Activated CD8-positive, alpha-beta T cell treated with anti-CD3 and anti-CD28 coated beads for 36 hours (primary cell): ENCODE data around the gene ACSM6. TPM values are rescaled to one million over a fixed set of nuclear protein-coding genes. Genes with fewer than 3 reads are reported as not detected.

Experiments used
- ATAC-seq: fragments of 200-7000 bp; cut with Tn5 transposase; one replicate; pipeline ENCODE4 v1.10.0; 2021; ENCODE audit warnings: mild to moderate bottlenecking, moderate library complexity
- CTCF ChIA-PET: fragments of 350-600 bp; sonication (Branson Sonifier 250); formaldehyde crosslinking; loops from one replicate; lab custom pipeline; 2021; ENCODE audit warnings: antibody characterized with exemption; lab: Charles Lee
- POLR2A ChIA-PET: fragments of 350-600 bp; sonication (Branson Sonifier 250); formaldehyde crosslinking; loops from one replicate; lab custom pipeline; 2021; ENCODE audit warnings: antibody characterized with exemption; lab: Charles Lee
- DNase-seq: peaks from one replicate; pipeline ENCODE4 v3.0.0-alpha.2; 2020
- H3K27ac Mint-ChIP-seq: one replicate; pipeline ENCODE4 v1.8.0; 2021; ENCODE audit warnings: mild to moderate bottlenecking, mixed read lengths
- H3K27me3 Mint-ChIP-seq: one replicate; pipeline ENCODE4 v1.8.0; 2021; ENCODE audit warnings: mixed read lengths
- H3K36me3 Mint-ChIP-seq: one replicate; pipeline ENCODE4 v1.8.0; 2021; ENCODE audit warnings: low read depth, mixed read lengths
- H3K4me1 Mint-ChIP-seq: one replicate; pipeline ENCODE4 v1.8.0; 2021; ENCODE audit warnings: low read depth, mixed read lengths
- H3K4me3 Mint-ChIP-seq: one replicate; pipeline ENCODE4 v1.8.0; 2021; ENCODE audit warnings: mild to moderate bottlenecking, moderate library complexity, mixed read lengths
- H3K9me3 Mint-ChIP-seq: one replicate; pipeline ENCODE4 v1.8.0; 2021; ENCODE audit warnings: mixed read lengths
- intact Hi-C: fragments of 100-400 bp; cut with micrococcal nuclease; formaldehyde crosslinking; loops from one replicate; pipeline ENCODE4 v1.10.0; 2022
- total RNA-seq, 2 experiments: library from RNA; stranded (reverse); gene quantifications; one replicate each; pipeline ENCODE4 v1.2.3, GENCODE V29; 2021
- TF ChIP-seq, protein P1 (sequence below): fragments of 200-600 bp; IDR thresholded peaks from one replicate; pipeline ENCODE4 v1.8.0; 2022; ENCODE audit warnings: antibody characterized with exemption, mild to moderate bottlenecking

ACSM6 gene
- total RNA-seq, 2 experiments from 2014 or later, result not detected

DNA sequence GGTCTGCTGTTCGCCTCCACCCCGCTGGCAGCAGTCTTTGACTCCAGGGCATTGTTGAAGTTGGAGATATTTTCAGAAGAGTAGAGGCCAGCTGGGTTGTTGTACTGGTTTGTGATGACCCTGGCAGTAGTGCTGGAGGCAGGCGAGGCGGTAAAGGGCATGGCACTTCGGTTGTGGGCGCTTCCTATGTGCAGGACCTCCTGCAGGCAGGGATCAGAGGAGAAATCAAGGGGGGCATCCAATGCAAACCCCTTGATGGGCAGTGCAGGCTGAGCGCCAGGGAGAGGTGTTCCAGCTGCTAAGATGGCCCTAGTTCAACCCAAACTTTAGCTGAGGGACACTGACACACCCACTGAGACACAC, 69.8 kb downstream of the ACSM6 start:
- TF ChIP-seq, protein P1, sequence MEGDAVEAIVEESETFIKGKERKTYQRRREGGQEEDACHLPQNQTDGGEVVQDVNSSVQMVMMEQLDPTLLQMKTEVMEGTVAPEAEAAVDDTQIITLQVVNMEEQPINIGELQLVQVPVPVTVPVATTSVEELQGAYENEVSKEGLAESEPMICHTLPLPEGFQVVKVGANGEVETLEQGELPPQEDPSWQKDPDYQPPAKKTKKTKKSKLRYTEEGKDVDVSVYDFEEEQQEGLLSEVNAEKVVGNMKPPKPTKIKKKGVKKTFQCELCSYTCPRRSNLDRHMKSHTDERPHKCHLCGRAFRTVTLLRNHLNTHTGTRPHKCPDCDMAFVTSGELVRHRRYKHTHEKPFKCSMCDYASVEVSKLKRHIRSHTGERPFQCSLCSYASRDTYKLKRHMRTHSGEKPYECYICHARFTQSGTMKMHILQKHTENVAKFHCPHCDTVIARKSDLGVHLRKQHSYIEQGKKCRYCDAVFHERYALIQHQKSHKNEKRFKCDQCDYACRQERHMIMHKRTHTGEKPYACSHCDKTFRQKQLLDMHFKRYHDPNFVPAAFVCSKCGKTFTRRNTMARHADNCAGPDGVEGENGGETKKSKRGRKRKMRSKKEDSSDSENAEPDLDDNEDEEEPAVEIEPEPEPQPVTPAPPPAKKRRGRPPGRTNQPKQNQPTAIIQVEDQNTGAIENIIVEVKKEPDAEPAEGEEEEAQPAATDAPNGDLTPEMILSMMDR, result no peak
- CTCF ChIA-PET, result interaction anchor here (1.0 kb wide), 1 partner anchor 55 kb away, joined by 3 read pairs; no protein-coding TSS in a partner anchor
- no peak overlapping the region for H3K27ac Mint-ChIP-seq
- POLR2A ChIA-PET, result no interaction called here
- intact Hi-C loops, result no loop called here
- no peaks in the 10 kb centered on the region for H3K4me1 Mint-ChIP-seq
- no peaks in the 10 kb centered on the region for H3K27me3 Mint-ChIP-seq
- DNase-seq (no peak), ATAC-seq (no peak)
- H3K36me3 Mint-ChIP-seq, result no peaks in the 10 kb centered on the region
- no peak overlapping the region for H3K4me3 Mint-ChIP-seq
- no peaks in the 10 kb centered on the region for H3K9me3 Mint-ChIP-seq

DNA sequence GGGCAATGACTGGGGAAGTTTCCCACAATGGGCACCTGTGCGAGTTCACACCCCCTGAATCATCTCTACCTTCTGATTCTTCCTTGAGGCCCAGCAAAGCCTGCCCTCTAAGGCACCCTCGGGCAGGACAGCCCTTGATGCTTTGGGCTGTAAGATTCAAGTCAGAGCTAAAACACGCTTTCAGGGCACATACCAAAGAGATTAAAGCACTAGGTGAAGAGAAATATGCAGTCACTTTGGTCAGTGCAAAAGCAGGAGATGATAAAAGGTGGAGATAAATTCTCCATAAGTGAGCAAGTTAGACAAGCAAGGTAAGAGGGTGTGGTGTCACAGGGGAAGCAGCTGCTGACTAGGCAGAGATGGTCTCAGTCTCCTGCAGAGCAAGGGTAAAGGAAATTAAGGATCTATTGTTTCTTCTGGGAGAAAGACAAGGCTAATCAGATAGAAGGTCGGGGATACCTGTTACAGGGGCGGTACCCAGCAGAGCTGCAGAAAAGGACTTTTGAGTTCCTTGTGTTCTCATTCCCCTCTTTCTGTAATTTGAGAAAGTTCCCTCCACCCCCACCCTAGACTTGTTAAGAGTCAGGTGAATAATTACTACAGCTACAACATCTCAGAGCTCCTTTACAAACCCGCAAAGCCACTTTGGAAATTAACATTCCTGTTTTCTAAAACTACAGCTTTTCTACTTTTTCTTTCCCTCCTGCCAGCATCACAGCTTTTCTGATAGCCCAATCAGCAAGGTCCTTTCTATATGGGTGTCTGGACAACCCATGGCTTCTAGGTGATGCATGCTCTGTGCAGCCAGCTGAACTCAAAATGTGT, 70.4 kb downstream of the ACSM6 start:
- intact Hi-C loops, result no loop called here
- TF ChIP-seq, protein P1, result no peak
- Mint-ChIP-seq H3K4me1 (no peaks in the 10 kb centered on the region), H3K9me3 (no peaks in the 10 kb centered on the region), H3K4me3 (no peak overlapping the region), H3K27ac (no peak overlapping the region), H3K27me3 (no peaks in the 10 kb centered on the region), H3K36me3 (no peaks in the 10 kb centered on the region)
- DNase-seq (no peak), ATAC-seq (no peak)
- ChIA-PET CTCF (interaction anchor here (1.0 kb wide), 3 partner anchors 18 to 110 kb away, joined by 3 to 4 read pairs (median 3); no protein-coding TSS in a partner anchor), POLR2A (no interaction called here)

DNA sequence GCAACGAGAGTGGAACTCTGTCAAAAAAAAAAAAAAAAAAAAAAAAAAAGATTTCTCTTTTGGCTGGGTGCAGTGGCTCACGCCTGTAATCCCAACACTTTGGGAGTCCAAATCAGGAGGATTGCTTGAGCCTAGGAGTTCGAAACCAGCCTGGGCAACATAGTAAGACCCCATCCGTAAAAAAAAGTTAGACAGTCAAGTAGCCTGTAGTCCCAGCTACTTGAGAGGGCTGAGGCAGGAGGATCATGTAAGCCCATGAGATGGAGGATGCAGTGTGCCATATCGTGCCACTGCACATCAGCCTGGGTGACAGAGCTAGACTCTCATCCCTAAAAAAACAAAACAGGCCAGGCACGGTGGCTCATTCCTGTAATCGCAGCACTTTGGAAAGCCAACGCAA, 71.5 kb downstream of the ACSM6 start:
- Mint-ChIP-seq H3K4me1 (no peaks in the 10 kb centered on the region), H3K36me3 (no peaks in the 10 kb centered on the region), H3K27me3 (no peaks in the 10 kb centered on the region), H3K27ac (no peak overlapping the region), H3K4me3 (no peak overlapping the region), H3K9me3 (no peaks in the 10 kb centered on the region)
- POLR2A ChIA-PET, result no interaction called here
- ATAC-seq, result no peak
- no peak for DNase-seq
- TF ChIP-seq, protein P1, result no peak
- intact Hi-C loops, result no loop called here
- CTCF ChIA-PET, result interaction anchor here (0.7 kb wide), 1 partner anchor 11 kb away, joined by 3 read pairs; no protein-coding TSS in a partner anchor

DNA sequence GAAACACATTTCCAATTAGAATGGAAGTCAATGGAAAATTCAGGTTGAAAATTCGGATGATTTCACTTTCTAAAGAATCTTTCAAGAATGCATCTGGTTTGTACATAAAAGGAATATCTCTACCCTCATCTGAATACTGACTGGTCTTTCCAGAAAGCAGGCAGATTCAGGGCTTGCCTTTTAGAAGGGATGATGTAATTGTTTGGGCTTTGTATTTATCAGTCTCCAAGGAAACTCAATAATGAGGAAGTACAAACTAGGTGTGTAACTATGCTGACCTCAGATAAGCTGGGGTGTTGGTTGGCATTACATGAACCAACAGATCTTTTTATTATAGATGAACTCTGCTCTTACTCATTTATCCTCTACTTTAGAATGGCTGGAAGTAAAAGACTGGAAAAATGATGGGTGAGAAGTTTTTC, 72.6 kb downstream of the ACSM6 start:
- Mint-ChIP-seq H3K27me3 (no peaks in the 10 kb centered on the region), H3K27ac (no peak overlapping the region), H3K4me3 (no peak overlapping the region), H3K4me1 (no peaks in the 10 kb centered on the region), H3K9me3 (no peaks in the 10 kb centered on the region), H3K36me3 (no peaks in the 10 kb centered on the region)
- ChIA-PET POLR2A (no interaction called here), CTCF (interaction anchor here (1.0 to 1.8 kb wide), 2 partner anchors 20 to 23 kb away, joined by 4 to 5 read pairs; no protein-coding TSS in a partner anchor)
- DNase-seq, result no peak
- intact Hi-C loops, result no loop called here
- no peak for ATAC-seq
- TF ChIP-seq, protein P1, result no peak

DNA sequence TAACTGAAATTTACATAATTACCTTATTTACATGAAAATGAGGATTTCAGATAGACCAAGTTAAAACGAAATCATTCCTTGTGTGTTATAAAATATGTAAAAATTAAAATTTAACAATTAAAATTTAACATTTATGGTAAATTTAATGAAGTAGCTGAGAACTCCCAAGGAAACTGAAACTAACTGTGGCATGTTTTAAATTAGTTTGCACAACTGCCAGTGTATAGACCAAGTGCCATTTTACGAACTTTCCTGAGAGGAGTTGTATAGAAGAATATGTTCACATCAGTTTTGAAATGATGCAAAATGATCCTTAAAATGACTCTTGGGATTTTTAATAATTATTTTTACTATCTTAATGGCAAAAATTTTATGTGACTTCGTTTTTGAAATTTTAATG, 73.2 kb downstream of the ACSM6 start:
- CTCF ChIA-PET, result interaction anchor here (1.0 to 1.8 kb wide), 2 partner anchors 21 to 24 kb away, joined by 4 to 5 read pairs; no protein-coding TSS in a partner anchor
- intact Hi-C loops, result no loop called here
- H3K9me3 Mint-ChIP-seq, result no peaks in the 10 kb centered on the region
- H3K4me1 Mint-ChIP-seq, result no peaks in the 10 kb centered on the region
- H3K4me3 Mint-ChIP-seq, result no peak overlapping the region
- no peak for DNase-seq
- no peak overlapping the region for H3K27ac Mint-ChIP-seq
- TF ChIP-seq, protein P1, result no peak
- POLR2A ChIA-PET, result no interaction called here
- no peaks in the 10 kb centered on the region for H3K27me3 Mint-ChIP-seq
- H3K36me3 Mint-ChIP-seq, result no peaks in the 10 kb centered on the region
- ATAC-seq, result no peak
